ENCODE results near the gene GPBAR1.
A peak's percentile ranks its signal among the peaks of the same experiment; 100 is the strongest.

Gene GPBAR1

DNA sequence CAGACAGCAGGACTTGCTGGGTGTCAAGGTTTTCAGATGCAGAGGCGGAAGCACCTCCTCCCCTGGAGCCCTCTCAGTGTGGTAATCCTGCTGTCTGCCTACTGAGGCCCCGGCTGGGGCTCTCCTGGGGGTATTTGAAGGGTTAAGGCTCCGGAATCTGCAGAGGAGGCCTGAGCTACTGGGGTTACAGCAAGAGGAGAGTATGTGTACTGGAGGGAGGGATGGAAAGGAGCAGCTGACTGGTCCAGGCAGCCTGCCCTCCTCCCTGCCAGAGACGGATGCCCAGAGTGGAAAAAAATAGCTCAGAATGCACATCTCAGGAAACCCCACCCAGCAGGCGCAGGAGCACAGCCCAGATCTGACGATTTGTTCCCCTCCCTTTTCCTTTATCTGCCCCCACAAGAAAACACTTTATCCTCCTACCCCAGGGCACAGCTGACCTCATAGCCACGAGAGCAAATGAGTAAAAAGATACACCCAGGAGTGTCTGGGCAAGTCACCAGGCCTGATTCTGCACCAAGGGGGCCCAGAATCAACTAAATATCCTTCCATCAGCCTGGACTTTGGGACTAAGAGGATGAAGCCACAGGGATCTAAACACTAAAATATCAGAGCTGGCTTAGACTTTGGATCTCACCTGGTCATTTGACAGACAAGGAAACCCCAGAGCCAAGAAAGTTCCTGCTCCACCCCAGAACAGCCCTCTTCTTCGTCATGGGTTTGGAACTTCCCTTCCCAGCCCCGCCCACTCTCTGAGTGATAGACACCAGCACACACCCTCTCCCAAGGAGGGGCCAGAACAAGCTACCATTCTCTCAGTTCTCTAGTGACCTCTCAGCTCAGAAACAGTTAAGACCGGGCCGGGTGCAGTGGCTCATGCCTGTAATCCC is 26.0 kb downstream of the GPBAR1 start:
- FAIRE-seq, result peak; percentile 89

DNA sequence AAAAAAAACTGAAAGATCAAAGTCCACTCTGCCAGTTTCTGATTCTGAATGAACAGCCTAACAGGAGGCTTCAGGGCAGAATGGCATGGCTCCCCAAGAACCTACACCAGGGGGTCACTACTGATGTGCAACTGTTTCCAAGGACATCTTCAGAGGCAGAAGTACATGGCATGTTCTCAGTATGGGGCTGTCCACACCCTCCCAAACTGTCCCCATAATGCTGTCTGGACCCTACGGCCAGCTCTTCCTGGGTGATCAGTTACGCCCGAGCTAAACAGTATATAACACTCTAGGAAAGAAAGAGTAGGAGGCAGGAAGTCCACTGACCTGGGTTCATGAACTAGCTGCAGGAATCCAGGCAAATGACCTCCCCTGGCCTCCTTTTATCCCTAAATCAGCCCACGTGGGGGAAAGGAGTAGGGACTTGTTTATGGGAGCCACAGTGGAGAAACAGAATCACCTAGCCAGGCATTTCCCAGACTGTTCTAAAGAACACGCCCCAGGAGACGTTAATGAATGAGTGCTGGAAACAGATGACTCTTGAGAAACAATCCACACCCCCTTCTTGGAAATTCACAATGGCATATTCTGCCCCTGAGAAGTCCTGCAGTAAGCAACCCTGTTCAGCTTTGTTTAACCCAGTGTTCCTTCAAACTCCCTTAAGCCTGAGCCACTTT is 29.0 kb downstream of the GPBAR1 start:
- FAIRE-seq, result no peak

DNA sequence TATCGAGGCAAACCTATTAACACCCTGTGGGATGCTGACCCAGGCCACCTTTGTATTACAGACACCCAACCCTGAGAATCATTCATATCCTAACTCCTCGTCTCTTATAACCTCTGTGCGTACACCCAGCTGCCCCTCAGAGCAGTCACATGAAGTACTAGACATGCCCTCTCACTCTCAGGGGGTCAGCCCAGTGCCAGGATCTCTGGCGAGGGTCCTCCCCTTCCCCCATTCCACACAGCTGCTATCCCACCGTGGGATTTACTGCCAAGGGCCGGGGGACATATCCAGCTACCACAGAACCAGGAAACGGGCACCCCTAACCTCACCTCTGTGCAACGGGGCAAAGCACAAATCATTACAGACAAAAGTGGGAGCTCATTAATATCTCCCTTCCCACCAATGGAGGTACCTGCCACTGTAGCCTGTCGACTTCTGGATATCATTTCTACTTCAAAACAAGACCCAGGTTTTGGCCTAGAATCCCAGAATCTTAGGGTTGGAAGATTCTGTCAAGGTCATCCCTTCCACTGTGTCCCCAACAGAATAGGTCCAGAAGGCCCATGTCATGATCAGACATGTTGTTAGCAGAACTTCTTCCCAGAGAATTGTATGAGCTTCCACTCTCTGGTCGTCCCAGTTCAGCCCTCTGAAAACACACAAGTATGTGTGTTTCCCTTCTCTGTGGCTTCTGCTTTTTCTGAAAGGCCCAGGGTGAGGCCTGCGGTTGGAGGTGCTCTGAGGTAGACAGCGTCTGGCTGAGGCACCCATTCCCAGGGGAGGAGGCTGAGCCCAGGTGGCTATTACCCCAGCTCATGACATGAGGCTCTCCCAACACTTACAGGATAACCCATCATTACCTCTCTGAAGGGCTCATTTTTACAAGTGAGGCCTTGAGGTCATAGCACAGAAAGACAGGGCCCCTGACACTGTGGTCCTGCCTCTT is 29.8 kb downstream of the GPBAR1 start:
- no peak for FAIRE-seq

GRCh38 chr2:218291318-218292047 is 30.7 kb downstream of the GPBAR1 start:
- no peak for FAIRE-seq

- no peak for FAIRE-seq
These were observed 31.5 kb downstream of the GPBAR1 start, which contains the start of gene TMBIM1 for GRCh38 chr2:218292048-218293014. Gene TMBIM1 (minus strand): TSS chr2:218292503. CDS start chr2:218282141, 10,362 bp downstream.

- FAIRE-seq, result no peak
These were observed 33.1 kb downstream of the GPBAR1 start for GRCh38 chr2:218293715-218294429.

DNA sequence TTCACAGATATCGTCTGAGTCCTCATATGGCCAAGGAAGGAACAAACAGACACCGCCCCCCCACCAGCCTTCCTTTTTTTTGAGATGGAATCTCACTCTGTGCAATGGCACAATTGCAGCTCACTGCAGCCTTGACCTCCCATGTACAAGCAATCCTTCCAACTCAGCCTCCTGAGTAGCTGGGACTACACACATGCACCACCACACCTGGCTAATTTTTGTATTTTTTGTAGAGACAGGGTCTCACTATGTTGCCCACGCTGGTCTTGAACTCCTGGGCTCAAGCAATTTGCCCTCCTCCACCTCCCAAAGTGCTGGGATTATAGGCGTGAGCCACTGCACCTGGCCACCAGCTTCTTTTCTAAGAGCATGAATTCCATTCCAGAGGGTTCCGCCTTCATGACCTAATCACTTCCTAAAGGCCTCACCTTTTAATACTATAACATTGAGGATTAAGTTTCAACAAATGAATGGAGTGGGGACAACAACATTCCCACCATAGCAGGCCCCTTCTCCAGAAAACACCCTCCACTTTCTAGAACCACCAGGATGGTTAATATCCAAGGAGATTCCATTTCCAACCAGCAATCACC is 33.7 kb downstream of the GPBAR1 start:
- no peak for FAIRE-seq

- no peak for FAIRE-seq
These were observed 34.2 kb downstream of the GPBAR1 start for GRCh38 chr2:218295029-218295428.

DNA sequence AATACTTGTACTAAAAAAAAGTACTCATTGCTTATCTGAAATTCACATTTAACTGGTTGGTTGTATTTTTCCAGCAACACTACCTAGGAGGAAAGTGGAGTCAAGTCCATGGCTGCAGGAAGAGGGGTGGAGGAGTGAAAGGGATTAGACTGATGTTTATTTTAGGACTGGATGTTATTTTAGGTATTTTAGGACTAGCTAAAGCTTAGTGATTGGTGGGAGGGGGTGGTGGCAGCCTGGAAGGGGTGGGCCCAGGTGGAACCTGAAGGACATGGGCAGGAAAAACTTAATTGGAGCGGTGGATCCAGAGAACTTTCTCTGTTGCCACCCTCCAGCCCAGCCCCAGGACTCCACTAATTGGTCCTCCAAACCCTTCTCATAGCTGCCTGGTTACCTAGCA is 35.4 kb downstream of the GPBAR1 start:
- FAIRE-seq, result no peak

- FAIRE-seq, result no peak
These were observed 36.0 kb downstream of the GPBAR1 start for GRCh38 chr2:218296847-218297246.

DNA sequence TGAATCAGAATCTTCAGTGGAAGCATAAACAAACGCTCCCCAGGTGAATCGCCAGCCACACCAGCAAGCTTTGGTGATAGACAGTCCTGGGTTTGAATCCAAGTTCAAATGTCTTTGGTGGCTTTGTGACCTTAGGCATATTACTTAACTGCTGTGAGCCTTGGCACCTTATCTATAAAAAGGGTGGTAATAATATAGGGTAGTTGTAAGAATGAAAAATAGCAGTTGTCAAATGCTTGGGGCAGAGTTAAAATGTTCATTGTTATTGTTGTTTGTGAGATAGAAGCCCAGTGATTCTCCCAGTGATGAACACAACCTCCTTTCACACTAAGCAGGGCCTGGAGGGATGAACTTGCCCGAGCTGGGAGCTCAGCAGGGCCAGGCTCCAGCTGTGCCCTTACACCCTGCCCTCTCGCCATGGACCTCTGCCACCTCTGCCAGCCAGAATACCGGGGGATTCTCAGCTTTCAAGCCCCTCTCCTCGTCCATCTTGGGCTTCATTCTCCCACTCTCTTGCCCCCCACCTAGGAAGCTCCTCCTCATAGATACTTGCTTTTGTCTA is 37.6 kb downstream of the GPBAR1 start:
- no peak for FAIRE-seq

- no peak for FAIRE-seq
These were observed 39.3 kb downstream of the GPBAR1 start for GRCh38 chr2:218300141-218300540.

- FAIRE-seq, result peak; percentile 96
These were observed 40.5 kb downstream of the GPBAR1 start for GRCh38 chr2:218301176-218301819.

- FAIRE-seq, result no peak
These were observed 44.6 kb downstream of the GPBAR1 start for GRCh38 chr2:218305383-218305782.

DNA sequence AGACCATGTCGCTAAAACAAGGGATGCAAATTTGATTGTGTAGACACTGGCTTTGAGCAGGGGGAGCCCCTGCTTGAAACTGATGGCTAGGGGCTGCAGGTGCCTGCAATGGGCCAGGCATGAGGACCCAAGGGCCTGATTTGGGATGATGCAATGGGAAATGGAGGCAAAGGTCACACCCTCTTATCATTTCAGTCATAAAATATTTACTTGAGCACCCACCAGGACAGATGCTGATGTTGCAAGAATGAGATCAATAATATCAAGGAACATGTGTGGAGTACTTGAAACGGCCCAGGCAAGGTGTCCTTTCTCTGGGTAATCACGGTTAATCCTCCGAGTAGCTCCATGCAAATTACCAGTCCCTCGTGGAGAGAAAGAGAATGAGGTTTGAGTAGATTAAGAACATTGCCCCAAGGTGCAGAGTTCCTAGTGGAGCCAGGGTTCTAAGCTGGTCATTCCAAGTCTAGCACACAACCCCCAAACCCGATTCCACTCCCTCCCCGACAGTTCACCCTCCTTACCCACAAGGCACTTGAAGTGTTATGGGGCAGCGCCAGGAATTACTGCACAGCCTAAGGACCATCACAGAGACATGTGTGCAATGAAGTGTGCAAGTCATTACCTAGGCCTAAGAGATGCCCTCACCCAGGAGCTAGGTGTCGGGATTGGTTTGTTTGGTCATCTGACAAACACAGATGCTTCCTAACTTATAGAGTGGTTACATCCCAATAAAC is 45.5 kb downstream of the GPBAR1 start:
- no peak for FAIRE-seq

DNA sequence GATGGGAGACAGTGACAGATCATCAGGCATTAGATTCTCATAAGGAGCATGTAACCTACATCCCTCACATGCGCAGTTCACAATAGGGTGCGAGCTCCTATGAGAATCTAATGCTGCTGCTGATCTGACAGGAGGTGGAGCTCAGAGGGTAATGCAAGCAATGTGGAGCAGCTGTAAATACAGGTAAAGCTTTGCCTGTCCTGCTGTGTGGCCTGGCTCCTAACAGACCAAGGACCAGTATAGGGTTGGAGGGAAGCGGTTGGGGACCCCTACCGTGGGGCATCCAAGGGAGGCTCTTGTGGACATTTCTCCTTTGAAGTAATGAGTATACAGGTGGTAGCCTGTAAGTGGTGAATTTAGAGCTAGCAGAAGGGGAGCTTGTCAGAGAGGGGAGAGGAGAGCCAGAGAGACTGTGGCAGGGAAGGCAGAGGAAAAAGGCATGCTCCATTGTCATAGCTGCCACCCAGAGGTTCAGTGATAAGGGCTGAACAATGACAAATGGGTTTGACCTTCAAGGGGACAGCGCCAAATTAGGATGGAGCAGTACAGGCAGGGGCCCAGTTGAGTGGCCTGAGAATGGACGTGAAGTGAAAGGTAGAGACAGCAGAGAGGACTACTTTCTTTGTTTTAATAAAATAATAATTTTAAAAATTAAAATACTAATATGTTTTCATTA is 46.7 kb downstream of the GPBAR1 start:
- no peak for FAIRE-seq

GRCh38 chr2:218310853-218311540 is 50.2 kb downstream of the GPBAR1 start:
- FAIRE-seq, result no peak

Data from G401.6 (cell line).